Measurements from ENCODE around the gene CX3CL1.
A peak's percentile ranks its signal among the peaks of the same experiment; 100 is the strongest.

The CX3CL1 gene

GRCh38 chr16:57409065-57409464 lies 36.8 kb downstream of the CX3CL1 start:
- DNase-seq (ENCODE audit: low read depth), result no peak
- no peak for TF ChIP-seq CTCF (IDR thresholded peaks at IDR 0.05; ENCODE audit: low read depth, low read length, missing control alignments)
- no peak overlapping the region for H3K4me3 ChIP-seq (ENCODE audit: low read depth, low read length)

GRCh38 chr16:57409870-57410587 lies 37.7 kb downstream of the CX3CL1 start:
- TF ChIP-seq CTCF (IDR thresholded peaks at IDR 0.05; ENCODE audit: low read depth, low read length, missing control alignments), result no peak
- no peak for DNase-seq (ENCODE audit: low read depth)
- H3K4me3 ChIP-seq (ENCODE audit: low read depth, low read length), result no peak overlapping the region

- no peak overlapping the region for H3K4me3 ChIP-seq (ENCODE audit: low read depth, low read length)
- TF ChIP-seq CTCF (IDR thresholded peaks at IDR 0.05; ENCODE audit: low read depth, low read length, missing control alignments), result no peak
- no peak for DNase-seq (ENCODE audit: low read depth)
Observed at GRCh38 chr16:57411362-57411976, 39.2 kb downstream of the CX3CL1 start.

GRCh38 chr16:57412584-57412983 lies 40.3 kb downstream of the CX3CL1 start:
- H3K4me3 ChIP-seq (ENCODE audit: low read depth, low read length), result no peak overlapping the region
- no peak for TF ChIP-seq CTCF (IDR thresholded peaks at IDR 0.05; ENCODE audit: low read depth, low read length, missing control alignments)
- no peak for DNase-seq (ENCODE audit: low read depth)

- no peak overlapping the region for H3K4me3 ChIP-seq (ENCODE audit: low read depth, low read length)
- peak; percentile 61 for DNase-seq (ENCODE audit: low read depth)
- no peak for TF ChIP-seq CTCF (IDR thresholded peaks at IDR 0.05; ENCODE audit: low read depth, low read length, missing control alignments)
Observed at GRCh38 chr16:57413301-57413730, 41.0 kb downstream of the CX3CL1 start.

- H3K4me3 ChIP-seq (ENCODE audit: low read depth, low read length), result no peak overlapping the region
- no peak for TF ChIP-seq CTCF (IDR thresholded peaks at IDR 0.05; ENCODE audit: low read depth, low read length, missing control alignments)
- DNase-seq (ENCODE audit: low read depth), result no peak
Observed at GRCh38 chr16:57413733-57414132, 41.4 kb downstream of the CX3CL1 start.

GRCh38 chr16:57416084-57416483 lies 43.8 kb downstream of the CX3CL1 start:
- TF ChIP-seq CTCF (IDR thresholded peaks at IDR 0.05; ENCODE audit: low read depth, low read length, missing control alignments), result no peak
- no peak overlapping the region for H3K4me3 ChIP-seq (ENCODE audit: low read depth, low read length)
- no peak for DNase-seq (ENCODE audit: low read depth)
